Choroid plexus epithelial cell (primary cell): ENCODE measurements around the gene RCOR3.
A peak's percentile ranks its signal among the peaks of the same experiment; 100 is the strongest.
"Not testable (repeated sequence)": the region's sequence is repeated elsewhere in the genome, so short reads cannot be mapped to it uniquely, and the experiment has no call there.

ENCODE experiments used
- DNase-seq: peaks from one replicate; pipeline ENCODE4 v3.0.0-alpha.2; 2010; ENCODE audit warnings: low read depth
- H3K4me3 ChIP-seq: 2 replicates; pipeline ENCODE4 v1.5.1; 2011; ENCODE audit warnings: low read depth, mild to moderate bottlenecking, control low read depth, low read length, moderate library complexity
- TF ChIP-seq, protein P1 (sequence below): conservative IDR thresholded peaks from 2 replicates; pipeline ENCODE4 v1.5.1; 2011; ENCODE audit warnings: low read depth, mild to moderate bottlenecking, control low read depth, inconsistent platforms, low read length, moderate library complexity

The RCOR3 gene

DNA sequence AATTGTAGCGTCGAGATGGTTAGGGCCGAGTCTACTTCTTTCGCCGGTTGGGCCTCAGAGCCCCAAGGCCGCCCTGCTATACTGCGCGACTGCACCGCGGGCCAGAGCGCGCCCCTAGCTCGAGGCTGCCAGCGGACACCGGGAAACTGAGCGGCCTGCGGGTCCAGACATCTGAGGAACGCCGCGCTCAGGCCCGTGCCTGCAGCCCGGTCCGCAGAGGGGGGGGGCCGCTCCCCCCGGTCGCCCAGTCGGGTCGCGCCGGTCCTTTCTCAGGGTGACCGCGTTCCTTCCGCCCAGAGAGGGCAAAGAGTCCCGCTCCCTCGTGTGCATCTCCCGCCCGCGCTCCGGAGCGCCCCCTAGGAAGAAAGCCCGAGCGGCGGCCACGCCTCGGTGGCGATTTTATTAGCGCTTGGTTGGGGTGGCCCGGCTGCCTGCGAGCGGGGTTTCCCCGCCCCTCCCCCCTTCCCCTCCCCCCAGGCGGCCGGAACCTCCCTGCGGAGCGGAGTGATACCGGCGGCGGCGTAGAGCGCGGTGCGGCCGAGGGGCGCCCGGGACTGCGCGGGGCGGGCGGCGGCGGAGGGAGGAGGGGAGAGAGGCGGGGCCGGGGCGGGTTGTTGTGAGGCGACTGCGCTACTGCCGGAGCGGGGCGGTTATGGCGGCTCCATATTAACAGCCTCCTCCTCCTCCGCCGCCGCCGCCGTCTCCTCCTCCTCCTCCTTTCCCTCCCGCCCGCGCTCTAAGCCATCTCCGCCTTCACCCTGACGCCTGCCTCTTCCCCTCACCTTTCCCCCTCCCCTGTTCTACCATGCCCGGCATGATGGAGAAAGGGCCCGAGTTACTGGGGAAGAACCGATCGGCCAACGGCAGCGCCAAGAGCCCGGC is at the start of gene RCOR3:
Gene RCOR3 (plus strand): TSS at position 611 of the 882 bp plus-strand sequence. CDS start 195 bp downstream, at position 806.
- TF ChIP-seq, protein P1, sequence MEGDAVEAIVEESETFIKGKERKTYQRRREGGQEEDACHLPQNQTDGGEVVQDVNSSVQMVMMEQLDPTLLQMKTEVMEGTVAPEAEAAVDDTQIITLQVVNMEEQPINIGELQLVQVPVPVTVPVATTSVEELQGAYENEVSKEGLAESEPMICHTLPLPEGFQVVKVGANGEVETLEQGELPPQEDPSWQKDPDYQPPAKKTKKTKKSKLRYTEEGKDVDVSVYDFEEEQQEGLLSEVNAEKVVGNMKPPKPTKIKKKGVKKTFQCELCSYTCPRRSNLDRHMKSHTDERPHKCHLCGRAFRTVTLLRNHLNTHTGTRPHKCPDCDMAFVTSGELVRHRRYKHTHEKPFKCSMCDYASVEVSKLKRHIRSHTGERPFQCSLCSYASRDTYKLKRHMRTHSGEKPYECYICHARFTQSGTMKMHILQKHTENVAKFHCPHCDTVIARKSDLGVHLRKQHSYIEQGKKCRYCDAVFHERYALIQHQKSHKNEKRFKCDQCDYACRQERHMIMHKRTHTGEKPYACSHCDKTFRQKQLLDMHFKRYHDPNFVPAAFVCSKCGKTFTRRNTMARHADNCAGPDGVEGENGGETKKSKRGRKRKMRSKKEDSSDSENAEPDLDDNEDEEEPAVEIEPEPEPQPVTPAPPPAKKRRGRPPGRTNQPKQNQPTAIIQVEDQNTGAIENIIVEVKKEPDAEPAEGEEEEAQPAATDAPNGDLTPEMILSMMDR = peak; percentile 66
- DNase-seq = peak; percentile 94
- peak within 1 kb of the TSS; percentile 92 for H3K4me3 ChIP-seq

DNA sequence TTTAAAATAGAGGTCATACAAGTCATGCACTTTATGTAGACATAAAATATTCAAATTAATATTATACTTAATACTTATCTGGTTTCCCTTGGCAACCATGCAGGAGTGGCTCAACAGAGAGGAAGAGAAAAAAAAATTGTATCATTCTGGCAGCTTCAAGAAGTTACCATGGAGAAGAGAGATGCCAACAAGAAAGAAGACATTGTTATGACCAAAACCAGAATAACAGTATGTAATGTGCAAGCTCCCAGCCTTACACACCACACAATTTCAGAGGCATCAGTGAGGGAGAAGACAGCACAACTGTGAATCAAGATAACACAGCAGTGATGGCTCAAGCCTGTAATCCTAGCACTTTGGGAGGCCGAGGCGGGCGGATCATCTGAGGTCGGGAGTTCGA is 49.1 kb upstream of the RCOR3 start:
- DNase-seq = peak; percentile 2
- no peak overlapping the region for H3K4me3 ChIP-seq
- TF ChIP-seq, protein P1 = no peak

DNA sequence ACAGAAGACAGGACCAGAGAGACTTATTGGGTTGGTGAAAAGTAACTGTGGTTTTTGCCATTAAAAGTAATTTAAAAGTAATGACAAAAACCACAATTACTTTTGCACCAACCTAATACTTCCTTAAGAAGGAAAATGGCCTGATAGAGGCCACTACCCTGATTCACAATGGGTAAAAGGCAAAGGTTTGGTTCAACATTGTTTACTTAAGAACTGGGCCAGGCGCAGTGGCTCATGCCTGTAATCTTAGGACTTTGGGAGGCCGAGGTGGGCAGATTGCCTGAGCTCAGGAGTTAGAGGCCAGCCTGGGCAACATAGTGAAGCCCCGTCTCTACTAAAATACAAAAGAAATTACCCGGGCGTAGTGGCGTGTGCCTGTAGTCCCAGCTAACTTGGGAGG is 48.2 kb upstream of the RCOR3 start:
- H3K4me3 ChIP-seq = no peak overlapping the region
- no peak for DNase-seq
- TF ChIP-seq, protein P1 = no peak

DNA sequence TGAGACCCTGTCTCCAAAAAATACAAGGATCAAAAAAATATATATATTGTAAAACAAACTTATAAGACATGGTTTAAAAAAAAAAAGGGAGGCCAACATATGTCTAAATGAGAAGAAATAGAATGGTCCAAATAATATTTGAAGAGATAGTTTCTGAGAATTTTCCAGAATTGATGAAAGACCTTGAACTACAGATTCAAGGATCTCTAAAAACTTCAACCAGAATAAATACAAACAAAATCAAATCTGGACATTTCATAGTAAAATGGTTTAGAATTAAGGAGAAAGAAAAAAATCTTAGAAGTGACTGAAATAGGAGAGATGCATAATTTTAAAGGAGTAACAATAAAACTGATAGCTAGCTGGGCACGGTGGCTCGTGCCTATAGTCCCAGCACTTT is 45.5 kb upstream of the RCOR3 start:
- TF ChIP-seq, protein P1 = no peak
- H3K4me3 ChIP-seq = no peak overlapping the region

DNA sequence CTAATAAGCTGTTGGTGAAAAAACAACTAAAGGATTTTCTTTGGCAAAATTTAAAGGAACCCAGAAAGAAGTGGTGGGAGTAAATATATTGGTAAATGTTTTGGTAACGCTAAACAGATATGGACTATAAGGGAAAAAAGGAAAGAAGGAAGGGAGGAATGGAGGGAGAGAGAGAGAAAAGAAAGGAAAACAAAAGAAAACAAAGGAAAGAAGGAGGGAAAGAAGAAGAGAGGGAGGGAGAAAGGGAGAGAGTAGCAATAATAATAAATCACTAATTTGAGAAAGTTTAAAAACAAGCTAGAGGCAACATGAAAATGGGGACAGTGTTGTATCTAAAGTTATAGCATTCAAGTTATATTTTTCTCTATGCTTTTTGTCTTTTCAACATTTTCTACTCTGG is 43.6 kb upstream of the RCOR3 start:
- no peak overlapping the region for H3K4me3 ChIP-seq
- DNase-seq = no peak
- TF ChIP-seq, protein P1 = no peak

More for the DNA sequence above, 45.5 kb upstream of the RCOR3 start:
- no peak for DNase-seq

DNA sequence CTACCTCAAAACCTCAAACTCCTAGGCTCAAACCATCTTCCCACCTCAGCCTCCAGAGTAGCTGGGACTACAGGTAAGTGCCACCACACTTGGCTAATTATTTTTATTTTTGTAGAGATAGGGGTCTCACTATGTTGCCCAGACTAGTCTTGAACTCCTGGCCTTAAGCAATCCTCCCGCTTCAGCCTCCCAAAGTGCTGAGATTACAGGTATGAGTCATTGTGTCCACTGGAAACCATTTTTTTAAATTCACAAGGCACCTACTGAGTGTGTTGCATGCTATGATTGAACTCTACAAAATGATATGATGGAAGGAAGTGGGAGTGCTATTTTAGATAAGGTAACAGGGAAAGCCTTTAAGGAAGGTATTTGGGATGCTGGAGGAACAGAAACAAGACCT is 41.8 kb upstream of the RCOR3 start:
- DNase-seq = no peak
- TF ChIP-seq, protein P1 = no peak
- H3K4me3 ChIP-seq = no peak overlapping the region

DNA sequence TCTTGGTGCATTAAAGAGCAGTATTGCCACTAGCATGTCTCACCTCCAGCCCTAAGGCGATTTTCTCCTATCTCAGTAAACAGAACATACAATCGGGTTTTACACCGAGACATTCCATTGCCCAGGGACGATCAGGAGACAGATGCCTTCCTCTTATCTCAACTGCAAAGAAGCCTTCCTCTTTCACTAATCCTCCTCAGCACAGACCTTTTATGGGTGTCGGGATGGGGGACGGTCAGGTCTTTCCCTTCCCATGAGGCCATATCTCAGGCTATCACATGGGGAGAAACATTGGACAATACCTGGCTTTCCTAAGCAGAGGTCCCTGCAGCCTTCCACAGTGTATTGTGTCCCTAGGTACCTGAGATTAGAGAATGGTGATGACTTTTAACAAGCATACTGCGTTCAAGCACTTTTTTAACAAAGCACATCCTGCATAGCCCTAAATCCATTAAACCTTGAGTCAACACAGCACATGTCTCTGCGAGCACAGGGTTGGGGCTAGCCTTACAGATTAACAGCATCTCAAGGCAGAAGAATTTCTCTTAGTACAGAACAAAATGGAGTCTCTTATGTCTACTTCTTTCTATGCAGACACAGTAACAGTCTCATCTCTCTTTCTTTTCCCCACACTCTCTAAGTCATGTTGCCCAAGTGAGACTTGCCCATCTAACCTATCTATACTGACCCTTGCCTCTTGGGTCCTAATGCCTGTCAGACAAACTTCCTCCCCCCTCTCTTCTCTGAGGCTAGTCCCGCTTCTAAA is 36.5 kb upstream of the RCOR3 start:
- H3K4me3 ChIP-seq, DNase-seq: not testable (repeated sequence)

DNA sequence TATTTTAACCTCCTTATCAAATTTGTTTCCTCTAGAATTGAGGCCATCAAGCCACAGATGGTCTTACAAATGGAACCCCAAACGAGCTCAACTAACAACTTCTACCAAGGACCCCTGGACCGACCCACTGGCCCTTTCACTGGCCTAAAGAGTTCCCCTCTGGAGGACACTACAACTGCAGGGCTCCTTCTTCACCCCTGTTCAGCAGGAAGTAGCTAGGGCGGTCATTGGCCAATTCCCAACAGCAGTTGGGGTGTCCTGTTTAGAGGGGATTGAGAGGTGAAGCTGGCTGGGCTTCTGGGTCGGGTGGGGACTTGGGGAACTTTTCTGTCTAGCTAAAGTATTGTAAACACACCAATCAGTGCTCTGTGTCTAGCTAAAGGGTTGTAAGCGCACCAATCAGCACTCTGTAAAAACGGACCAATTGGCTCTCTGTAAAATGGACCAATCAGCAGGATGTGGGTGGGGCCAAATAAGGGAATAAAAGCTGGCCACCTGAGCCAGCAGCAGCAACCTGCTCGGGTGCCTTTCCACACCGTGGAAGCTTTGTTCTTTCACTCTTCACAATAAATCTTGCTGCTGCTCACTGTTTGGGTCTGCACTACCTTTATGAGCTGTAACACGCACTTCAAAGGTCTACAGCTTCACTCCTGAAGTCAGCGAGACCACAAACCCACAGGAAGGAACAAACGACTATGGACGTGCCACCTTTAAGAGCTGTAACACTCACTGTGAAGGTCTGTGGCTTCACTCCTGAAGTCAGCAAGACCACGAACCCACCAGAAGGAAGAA is 30.4 kb upstream of the RCOR3 start:
- H3K4me3 ChIP-seq, DNase-seq: not testable (repeated sequence)
